ENCODE measurements around the gene ZFAND3.

DNA sequence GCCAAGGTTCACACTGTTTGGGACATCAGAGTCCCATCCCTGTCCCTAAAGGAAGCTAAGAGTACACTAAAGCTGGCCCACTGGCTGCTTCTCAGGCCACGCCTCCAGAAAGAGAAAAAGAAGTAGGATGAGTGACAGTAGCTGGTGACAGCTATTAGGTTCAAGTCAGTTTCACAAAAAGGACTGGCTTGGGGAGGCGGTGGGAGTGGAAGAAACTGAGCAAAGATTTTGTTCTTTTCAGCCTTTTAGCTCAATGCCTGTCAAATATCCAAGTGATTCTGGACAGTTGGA is 374.7 kb downstream of the ZFAND3 start:
- TF ChIP-seq, protein P1, sequence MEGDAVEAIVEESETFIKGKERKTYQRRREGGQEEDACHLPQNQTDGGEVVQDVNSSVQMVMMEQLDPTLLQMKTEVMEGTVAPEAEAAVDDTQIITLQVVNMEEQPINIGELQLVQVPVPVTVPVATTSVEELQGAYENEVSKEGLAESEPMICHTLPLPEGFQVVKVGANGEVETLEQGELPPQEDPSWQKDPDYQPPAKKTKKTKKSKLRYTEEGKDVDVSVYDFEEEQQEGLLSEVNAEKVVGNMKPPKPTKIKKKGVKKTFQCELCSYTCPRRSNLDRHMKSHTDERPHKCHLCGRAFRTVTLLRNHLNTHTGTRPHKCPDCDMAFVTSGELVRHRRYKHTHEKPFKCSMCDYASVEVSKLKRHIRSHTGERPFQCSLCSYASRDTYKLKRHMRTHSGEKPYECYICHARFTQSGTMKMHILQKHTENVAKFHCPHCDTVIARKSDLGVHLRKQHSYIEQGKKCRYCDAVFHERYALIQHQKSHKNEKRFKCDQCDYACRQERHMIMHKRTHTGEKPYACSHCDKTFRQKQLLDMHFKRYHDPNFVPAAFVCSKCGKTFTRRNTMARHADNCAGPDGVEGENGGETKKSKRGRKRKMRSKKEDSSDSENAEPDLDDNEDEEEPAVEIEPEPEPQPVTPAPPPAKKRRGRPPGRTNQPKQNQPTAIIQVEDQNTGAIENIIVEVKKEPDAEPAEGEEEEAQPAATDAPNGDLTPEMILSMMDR (IDR thresholded peaks at IDR 0.05), result no peak
- TF ChIP-seq POLR2A (IDR thresholded peaks at IDR 0.05) (no peak), EP300 (IDR thresholded peaks at IDR 0.05) (no peak)
